KBM-7 (cell line): ENCODE measurements around the gene CAPZB.
A peak's percentile ranks its signal among the peaks of the same experiment; 100 is the strongest.
"Not testable (repeated sequence)": the region's sequence is repeated elsewhere in the genome, so short reads cannot be mapped to it uniquely, and the experiment has no call there.

Experiments
- DNase-seq: peaks from one replicate; pipeline ENCODE4 v3.0.0-alpha.2; 2015
- in situ Hi-C: fragments of 300-500 bp; cut with MboI; formaldehyde crosslinking; loops from 2 replicates; pipeline ENCODE4 v1.14.3; 2020; ENCODE audit warnings: low sequenced_read_pairs, low pct_unique_long_range_greater_than_20kb, mixed read lengths

The CAPZB gene

GRCh38 chr1:19485362-19486187 is at the start of gene CAPZB:
Gene CAPZB (minus strand): TSS chr1:19485539. CDS start chr1:19485438, 101 bp downstream.
- peak; percentile 66 for DNase-seq
- in situ Hi-C loops, result no loop called here

GRCh38 chr1:19534281-19534680 is 48.9 kb upstream of the CAPZB start:
- in situ Hi-C loops, result no loop called here
- no peak for DNase-seq

GRCh38 chr1:19533626-19534025 is 48.3 kb upstream of the CAPZB start:
- peak; percentile 61 for DNase-seq
- in situ Hi-C loops, result no loop called here

- in situ Hi-C loops, result no loop called here
- no peak for DNase-seq
Observed at GRCh38 chr1:19532519-19532918, 47.2 kb upstream of the CAPZB start.

- in situ Hi-C loops, result no loop called here
- DNase-seq, result no peak
Observed at GRCh38 chr1:19529664-19530063, 44.3 kb upstream of the CAPZB start.

GRCh38 chr1:19528438-19528837 is 43.1 kb upstream of the CAPZB start:
- no peak for DNase-seq
- in situ Hi-C loops, result no loop called here

GRCh38 chr1:19525607-19526545 is 40.5 kb upstream of the CAPZB start:
- no peak for DNase-seq
- in situ Hi-C loops, result no loop called here

- in situ Hi-C loops, result no loop called here
- no peak for DNase-seq
Observed at GRCh38 chr1:19524791-19525190, 39.5 kb upstream of the CAPZB start.

- DNase-seq, in situ Hi-C loops: not testable (repeated sequence)
Observed at GRCh38 chr1:19522570-19522969, 37.2 kb upstream of the CAPZB start.

GRCh38 chr1:19521411-19521810 is 36.1 kb upstream of the CAPZB start:
- in situ Hi-C loops, result no loop called here
- DNase-seq, result no peak

- DNase-seq, result no peak
- in situ Hi-C loops, result no loop called here
Observed at GRCh38 chr1:19517017-19517416, 31.7 kb upstream of the CAPZB start.

- in situ Hi-C loops, result no loop called here
- no peak for DNase-seq
Observed at GRCh38 chr1:19515201-19515600, 29.9 kb upstream of the CAPZB start.

- DNase-seq, result no peak
- in situ Hi-C loops, result no loop called here
Observed at GRCh38 chr1:19514391-19514831, 29.1 kb upstream of the CAPZB start.

GRCh38 chr1:19512545-19512944 is 27.2 kb upstream of the CAPZB start:
- in situ Hi-C loops, result no loop called here
- no peak for DNase-seq

- DNase-seq, result no peak
- in situ Hi-C loops, result no loop called here
Observed at GRCh38 chr1:19511116-19511515, 25.8 kb upstream of the CAPZB start.

- DNase-seq, in situ Hi-C loops: not testable (repeated sequence)
Observed at GRCh38 chr1:19509647-19510046, 24.3 kb upstream of the CAPZB start.

GRCh38 chr1:19507516-19507915 is 22.2 kb upstream of the CAPZB start:
- in situ Hi-C loops, result no loop called here
- no peak for DNase-seq

GRCh38 chr1:19505693-19506457 is 20.5 kb upstream of the CAPZB start:
- DNase-seq, result peak; percentile 94
- in situ Hi-C loops, result no loop called here
